Renal cortex interstitium (tissue), 11 donors: ENCODE results near the gene RBFOX1. TPM values are rescaled to one million over a fixed set of nuclear protein-coding genes. Genes with fewer than 3 reads are reported as not detected.

Source experiments
- DNase-seq, 11 donors: peaks; one replicate each; pipeline ENCODE4 v3.0.0-alpha.2; 2013; ENCODE audit warnings: low read depth in 9 of 11, low spot score in 4 of 11; ENCODE audit errors: extremely low read depth in 1 of 11
- polyA plus RNA-seq, 3 donors: library from polyadenylated mRNA; unstranded; fragments of 120-200 nt; gene quantifications; one replicate each; pipeline ENCODE4 v1.2.1, GENCODE V29; 2013; ENCODE audit not compliant: insufficient read length in 3 of 3

The RBFOX1 gene
- polyA plus RNA-seq, 3 donors = 2.7 to 4.3 (median 3.0) TPM

DNA sequence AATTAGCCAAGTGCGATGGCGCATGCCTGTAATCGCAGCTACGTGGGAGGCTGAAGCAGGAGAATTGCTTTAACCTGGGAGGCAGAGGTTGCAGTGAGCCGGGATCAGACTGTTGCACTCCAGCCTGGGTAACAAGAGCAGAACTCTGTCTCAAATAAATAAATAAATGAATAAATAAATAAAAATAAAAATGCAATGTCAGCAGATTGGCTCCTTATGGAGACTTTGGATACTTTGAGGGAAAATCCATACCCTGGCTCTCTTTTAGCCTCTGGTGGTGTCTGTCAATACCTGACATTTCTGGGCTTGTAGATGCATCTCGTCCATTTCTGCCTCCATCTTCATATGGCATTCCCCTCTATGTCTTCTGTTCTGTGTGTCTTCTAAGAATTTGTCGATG, 66.7 kb downstream of the RBFOX1 start:
- DNase-seq = no peak

DNA sequence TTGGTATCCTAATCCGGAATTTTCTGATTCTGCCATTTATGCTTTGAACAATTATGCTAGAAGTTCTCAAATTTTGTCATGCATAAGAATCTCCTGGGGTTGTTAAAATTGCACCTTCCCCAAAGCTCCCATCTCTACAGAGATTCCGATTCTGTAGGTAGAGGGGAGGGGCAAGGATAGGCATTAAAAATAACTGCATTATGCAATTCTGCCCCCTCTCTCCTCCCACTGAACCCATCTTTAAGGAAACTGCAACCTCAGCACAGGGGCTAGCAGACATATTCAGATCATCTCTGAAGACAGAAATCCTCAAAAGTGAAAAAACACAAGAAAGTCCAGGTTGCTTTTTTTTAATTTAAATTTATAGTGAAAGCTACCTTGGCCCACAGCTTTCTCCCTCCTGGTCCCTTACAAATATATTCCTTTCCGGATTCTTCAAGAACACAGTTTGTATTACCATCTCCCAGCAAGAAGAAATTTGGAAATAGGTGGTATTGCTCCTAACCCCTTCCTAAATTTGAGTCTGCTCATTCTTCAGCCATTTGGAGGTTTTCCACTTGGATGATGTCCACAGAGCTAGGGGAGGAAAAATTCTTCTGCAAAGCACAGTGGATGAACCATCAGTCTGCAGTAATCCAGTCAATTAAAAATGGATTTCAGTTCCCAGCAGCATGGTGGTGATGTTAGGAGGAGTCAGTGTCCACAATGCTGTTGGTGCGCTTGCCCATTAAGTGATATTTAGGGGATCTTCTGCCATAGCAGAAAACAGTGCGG, 67.7 kb downstream of the RBFOX1 start:
- DNase-seq = no peak

DNA sequence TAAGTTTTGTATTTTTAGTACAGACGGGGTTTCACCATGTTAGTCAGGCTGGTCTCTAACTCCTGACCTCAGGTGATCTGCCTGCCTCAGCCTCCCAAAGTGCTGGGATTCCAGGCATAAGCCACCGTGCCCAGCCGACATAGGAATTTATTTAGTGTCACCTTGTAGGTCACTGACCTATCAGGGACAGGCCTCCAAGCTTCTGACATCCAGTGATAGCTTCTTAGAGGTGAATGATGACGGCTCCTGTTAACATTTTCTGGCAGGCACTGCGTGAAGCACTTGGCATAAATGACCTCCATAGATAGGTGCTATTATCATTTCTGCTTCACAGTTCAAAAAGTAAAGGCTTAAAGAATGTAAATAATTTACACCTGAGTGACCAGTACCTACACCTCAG, 71.6 kb downstream of the RBFOX1 start:
- DNase-seq = no peak

DNA sequence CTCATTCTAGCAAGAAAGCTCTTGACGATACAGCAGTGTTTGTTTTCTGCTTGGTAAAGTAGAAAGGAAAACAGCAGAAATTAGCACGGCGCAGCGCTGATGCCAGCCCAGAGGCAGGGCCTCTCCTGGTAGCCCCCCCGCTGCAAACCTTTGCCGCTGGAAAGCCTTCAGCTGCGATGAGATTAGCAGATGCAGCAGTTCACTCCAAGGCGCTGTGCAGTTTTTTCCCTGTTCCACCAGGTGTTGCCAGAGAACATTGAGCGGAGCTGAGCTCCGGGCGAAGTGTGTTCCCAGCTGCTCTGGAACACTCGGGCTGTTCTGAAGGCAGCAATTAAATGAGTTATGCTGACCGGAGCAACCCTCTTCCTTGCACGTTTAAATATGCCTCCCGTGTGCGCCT, 72.5 kb downstream of the RBFOX1 start:
- DNase-seq = peak; percentile 9 to 63 (median 47)

DNA sequence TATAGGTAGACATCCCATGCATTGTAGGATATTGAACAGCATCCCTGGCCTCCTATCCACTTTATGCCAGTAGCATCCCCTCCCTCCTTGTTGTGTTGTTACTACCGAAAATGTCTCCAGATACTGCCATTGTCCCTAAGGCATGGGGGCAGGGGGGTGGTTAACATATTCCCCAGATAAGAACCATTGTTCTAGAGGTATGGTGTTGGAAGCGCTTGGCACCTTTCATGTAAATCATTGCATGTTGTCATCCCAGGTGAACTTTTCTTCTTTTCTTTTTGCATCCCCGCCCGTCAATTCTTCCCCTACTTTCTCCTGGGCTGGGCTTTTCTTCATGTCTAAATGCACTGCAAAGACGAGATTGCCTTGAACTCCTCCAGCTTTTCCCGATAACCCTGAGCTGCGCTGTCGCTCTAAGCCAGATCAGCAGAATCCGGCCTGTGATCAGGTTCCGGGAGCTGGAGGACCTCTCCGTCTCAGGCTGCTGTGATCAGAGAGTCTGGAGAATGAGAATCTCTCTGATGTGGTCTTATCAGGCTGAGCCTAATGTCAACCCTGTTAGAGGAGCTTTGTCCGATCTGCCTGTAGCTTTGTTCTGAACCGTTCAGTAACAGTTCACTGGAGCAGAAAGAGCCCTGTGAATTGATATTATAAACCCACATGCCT, 76.2 kb downstream of the RBFOX1 start:
- DNase-seq = peak in 1 of 11 donors; percentile 2

DNA sequence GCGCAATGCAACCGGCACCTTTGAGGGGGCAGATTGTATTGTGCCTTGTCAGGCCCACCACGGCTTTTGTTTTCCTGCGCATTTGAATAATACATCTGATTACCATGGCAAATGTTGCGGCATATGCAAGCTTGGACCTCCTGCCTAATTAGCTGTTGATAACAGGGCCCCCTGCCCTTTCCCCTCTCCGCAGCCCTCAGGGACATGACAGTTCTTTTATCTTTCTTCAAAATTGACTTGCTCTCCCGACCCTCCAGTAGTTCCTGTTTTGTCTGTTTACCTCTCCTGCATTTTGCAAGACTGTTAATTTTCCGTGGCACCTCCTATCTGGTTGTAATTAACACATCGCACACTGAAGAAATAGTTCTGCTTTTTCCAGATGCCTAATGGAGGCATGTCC, 86.8 kb downstream of the RBFOX1 start:
- DNase-seq = no peak

DNA sequence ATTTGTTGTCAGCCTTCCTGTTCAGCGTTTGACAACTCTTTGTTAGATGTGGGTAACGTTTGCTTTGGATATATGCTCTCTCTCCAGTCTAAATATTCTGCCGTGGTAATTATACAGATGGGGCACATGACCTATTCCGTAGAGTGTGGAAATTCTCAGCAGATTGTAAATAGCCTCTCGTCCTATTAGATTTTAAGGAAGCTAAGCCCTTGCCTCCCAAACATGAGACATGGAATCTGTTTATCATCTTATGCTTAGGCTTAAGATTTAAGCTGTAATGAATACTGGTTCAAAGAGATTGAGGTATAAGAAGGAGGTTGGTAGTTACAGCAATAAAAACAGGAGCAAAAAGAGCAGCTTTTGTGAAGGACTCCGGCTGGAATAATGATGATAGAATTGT, 87.4 kb downstream of the RBFOX1 start:
- no peak for DNase-seq

DNA sequence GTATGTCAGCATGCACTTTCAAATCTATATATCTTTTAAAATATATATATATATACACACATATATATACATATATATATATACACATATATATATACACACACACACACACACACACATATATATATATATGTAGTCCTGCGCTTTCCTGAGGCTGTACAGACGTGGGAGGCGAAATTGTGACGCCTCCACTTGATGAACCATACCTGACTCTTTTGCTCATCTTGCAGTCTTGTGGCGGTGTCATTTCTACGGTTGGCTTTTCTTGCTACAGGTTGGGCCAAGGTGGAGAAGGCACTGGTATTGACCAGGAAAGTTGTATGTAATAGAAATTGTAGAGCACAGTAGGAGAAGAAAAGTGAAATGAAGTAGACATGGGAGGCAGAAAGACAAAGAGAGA, 88.2 kb downstream of the RBFOX1 start:
- DNase-seq = no peak

DNA sequence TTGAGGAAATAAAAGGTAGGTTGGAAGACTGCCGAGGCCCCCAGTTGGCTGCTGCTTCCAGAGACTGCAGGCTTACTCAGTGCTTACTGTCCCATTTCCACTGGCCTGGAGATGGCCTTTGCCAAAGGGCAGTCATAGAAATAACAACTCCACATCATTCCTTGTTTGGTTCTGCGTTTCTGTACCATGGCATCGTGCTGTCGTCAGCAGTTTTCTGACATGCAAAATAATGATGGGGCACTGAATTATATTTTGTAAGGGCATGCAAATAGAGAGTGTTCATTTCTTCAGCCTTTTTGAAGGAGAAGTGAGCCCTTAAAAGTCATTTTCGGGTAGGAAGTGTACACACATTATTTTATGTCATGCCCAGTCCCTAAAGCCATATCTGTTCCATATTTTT, 88.9 kb downstream of the RBFOX1 start:
- no peak for DNase-seq

DNA sequence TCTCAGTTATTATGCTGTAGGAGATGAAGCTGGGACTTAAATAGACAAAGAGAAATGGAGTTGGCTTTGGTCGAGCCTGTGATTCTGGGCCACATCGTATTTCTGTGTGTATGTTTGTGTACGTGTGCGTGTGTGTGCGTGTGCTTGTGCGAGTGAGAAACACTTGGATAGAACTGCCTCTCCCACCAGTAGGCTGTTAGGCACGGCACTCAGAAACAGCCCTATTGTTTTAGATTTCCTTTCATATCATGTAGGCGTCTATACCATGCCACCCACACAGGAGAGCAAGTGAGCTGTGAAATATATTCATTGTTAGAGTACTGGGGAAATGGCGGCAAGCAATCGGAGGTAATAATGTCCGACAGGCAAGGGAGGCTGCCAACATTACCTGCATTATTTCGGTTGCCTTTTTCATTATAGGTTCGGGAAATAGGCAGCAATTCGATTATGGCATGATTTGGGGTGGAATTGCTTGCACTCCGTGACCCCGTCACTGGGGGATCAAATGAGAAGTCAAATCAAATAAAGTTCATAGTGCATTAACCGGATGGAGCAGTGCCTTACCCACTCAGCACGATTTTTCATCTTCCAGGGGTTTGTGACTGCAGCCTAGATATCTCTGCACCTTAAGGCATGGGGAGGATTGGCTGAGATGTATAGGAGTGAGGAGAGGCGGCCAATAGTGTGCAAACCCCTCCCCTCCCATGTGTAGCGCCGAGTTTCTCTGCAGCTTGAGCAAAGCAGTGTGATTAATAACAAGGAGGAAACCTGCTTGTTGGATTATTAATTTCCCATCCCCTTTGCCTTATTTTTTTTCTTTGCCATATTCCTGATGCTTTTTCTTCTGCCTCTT, 89.6 kb downstream of the RBFOX1 start:
- DNase-seq = no peak

DNA sequence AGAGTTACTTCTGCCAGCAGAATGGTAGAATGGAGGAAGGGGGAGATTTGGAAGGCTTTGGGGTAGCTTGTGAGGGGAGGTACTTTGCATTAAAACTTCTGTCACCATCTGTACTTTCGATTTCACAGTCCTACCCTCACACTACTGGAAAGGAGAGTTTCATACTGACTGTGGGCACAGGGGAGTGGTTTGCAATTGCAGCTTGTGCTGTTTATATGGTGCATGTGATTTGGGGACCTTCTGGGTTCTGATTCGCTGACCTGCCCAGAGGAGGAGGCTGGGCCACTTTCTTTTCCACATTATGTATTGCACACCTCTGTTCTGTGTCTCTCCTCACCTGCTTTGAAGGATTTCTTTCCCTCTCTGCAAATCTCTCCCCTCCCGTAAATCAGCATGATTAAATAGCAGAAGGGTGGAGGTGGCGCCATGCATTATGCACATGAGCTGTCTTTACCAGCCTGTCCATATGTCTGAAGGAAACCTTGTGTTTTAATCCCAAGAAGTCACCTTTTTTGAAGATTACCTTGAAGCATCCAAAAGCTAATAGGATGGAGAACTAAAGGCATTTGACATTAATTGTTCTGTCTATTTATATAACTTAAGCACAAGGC, 90.9 kb downstream of the RBFOX1 start:
- DNase-seq = no peak

DNA sequence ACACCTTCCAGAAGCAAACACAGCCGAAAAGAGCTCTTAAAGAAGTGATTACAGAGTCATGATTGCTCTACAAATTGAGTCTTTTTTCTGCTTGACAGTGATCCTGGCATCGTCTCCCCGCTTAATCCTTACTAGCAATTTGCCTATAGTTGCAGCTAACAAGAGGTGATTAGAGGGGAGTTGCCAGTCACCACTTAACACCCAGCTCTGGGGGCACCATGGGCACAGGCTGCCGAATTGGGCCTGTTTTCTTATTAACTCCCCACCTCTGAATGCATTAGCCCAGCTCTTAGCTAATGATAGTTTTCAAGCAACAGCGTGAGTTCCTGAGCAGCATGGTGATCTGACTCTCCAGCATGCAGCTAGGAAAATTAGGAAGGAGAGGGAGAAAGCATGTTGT, 93.5 kb downstream of the RBFOX1 start:
- DNase-seq = no peak

DNA sequence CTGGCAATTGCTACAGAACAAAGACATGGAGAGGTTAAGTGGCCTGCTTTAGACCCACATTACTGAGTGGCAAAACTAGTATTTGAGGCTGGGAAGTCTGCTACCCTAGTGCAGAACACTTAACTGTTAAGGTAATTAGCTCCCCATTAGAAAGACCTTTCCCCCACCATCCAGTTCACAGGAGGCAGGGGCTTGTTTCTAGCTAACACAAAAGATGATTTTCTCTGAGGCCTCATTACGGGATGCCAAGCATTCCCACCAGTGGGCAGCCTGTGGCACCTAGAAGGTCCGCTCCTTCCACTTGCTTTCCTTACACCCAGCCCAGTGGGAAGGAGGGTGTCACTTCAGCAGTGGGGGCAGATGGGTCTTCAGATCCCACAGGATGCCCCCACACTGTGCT, 99.1 kb downstream of the RBFOX1 start:
- DNase-seq = no peak

DNA sequence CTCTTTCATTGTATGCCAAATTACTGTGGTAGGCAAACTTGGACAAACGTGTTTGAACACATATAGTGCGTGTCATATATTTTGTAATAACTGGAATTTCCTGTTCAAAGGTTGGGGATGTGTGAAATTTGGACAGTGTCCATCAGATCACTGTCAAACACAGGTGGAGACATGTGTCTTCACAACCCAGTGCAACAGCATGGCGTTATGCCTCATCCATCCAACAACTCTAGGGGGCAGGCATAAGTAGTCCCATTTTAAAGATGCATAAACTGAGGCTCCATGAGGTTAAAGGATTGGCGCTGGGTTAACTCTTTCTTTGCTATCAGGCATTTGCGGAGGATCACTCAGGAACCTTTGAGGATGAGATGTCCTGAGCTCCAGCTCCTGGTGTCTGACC, 103.7 kb downstream of the RBFOX1 start:
- DNase-seq = no peak

DNA sequence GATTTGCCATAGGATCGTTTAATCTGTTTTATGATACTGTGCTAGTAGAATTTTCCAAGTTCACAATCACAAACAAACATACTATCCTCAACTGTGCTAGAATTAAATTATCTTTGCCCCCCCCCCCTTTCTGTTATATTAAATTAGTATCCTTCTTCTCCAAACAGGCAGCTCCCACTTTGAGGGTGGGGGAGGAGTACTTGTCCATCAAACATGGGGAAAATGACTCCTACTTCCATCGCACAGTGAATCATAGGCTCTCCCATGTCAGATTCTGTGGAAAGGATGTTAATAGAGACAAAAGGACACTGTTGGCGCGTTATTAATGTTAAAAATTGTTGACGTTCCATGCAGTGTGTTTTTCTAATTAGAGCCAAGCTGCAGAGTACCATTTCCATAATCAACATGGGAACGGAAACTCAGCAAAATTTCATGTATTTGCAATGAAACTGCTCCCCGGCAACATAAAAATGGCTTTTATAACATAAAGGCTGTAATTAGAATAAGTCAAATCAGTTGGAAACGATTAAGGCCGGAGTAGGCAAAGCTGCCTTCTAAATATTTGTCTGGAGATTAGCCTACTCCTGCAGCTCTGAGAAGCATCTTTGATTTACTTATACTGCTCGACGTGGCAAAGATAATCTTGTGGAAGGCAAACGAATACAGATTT, 104.6 kb downstream of the RBFOX1 start:
- DNase-seq = peak in 1 of 11 donors; percentile 29

DNA sequence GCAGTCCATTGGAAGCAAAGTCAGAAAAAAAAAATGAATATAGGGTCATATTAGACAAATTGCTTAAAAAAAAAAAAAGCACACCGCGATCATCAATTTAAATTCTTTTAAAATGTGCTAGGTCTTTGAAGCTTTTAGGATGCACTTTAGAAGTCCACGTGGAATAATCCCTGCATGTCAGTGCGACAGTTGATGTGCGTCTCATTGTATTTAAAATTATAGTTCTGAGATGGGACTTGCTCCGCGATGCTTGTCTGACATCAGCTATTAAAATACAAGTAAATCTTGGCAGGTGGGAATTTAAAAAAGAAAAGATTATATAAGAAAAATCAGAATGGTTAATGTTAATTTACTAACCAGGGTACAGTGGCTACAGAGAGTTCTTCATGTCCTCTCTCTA, 105.2 kb downstream of the RBFOX1 start:
- no peak for DNase-seq

DNA sequence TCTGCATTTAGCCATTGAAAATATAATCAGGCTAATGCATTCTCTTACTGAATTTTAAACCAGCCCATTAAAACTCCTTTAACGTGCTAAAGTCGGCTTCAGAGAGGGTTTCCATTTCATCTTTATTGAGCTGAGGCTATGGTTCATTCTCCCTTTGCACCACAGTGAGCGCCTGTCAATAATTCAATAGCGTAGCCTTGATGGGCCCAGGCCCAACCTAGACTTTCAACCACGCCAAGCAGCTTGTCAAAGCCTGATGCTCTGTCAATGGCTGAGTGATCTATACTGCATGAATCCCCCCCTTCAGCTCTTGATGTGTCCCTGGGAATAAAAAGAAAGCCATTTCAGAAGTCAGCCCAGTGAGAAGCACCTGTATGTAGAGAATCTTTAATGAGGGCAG, 106.0 kb downstream of the RBFOX1 start:
- DNase-seq = no peak

DNA sequence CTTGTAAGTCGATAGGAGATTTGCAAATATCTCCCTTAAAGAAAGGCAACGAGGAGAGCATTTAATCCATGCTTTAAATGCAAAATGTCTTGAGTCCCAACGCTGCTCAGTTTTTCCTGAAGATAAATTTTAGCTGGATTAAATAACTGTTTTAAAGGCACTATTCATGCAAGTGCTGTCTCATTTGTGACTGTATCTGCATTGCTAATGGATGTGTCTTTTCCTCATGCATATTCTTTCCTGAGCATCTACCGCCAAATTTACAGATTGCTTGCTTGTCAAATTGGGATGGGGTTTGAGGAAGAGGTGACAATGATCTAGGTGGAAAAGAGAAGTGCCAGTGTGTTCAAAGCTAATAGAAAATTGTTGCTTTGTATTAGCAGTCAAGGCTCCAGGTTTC, 106.9 kb downstream of the RBFOX1 start:
- no peak for DNase-seq

DNA sequence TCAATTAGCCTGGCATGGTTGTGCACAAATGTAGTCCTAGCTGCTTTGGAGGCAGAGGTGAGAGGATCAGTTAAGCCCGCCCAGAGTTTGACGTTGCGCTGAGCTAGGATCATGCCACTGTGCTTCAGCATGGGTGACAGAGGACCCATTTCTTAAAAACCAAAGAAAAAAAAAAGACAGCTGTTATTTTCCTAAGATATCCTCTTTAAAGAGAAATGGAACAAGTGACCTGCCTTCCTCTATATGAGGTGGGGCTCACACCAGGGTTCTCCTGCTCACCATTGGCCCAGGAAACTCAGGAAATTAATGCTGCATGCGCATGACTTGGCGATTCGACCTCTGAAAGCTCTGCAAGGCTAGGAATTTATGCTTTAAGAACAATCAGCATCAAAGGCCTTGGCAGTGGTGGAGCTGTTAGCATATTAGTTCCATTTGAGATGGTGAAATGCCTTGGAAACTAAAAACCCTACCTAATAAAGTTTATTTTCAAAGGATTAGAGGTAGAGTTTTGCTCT, 108.3 kb downstream of the RBFOX1 start:
- DNase-seq = no peak
